Thyroid gland (tissue), 4 donors: ENCODE measurements around the gene SAP30BP. TPM values are rescaled to one million over a fixed set of nuclear protein-coding genes. Genes with fewer than 3 reads are reported as not detected.

Experiments
- DNase-seq, 2 donors: peaks; one replicate each; pipeline ENCODE4 v3.0.0-alpha.2; 2019
- H3K27ac ChIP-seq, 3 donors: fragments of 200-600 bp; sonication (generic); 1 replicate in 2 of 3; 2 replicates in 1 of 3; pipeline ENCODE4 v1.5.1; 2016 to 2019; ENCODE audit warnings: mild to moderate bottlenecking in 1 of 3, moderate library complexity in 1 of 3
- H3K27me3 ChIP-seq: fragments of 200-600 bp; sonication (generic); one replicate; pipeline ENCODE4 v1.5.1; 2019
- H3K36me3 ChIP-seq, 2 donors: fragments of 200-600 bp; sonication (generic); one replicate each; pipeline ENCODE4 v1.5.1; 2016 to 2019
- H3K4me1 ChIP-seq, 2 donors: fragments of 200-600 bp; sonication (generic); one replicate each; pipeline ENCODE4 v1.5.1; 2017 to 2019
- H3K4me3 ChIP-seq, 3 donors: fragments of 200-600 bp; sonication (generic); replicated peaks in 1 of 3; 1 replicate in 2 of 3; 2 replicates in 1 of 3; pipeline ENCODE4 v1.5.1; 2016; ENCODE audit warnings: mild to moderate bottlenecking in 1 of 3
- H3K9me3 ChIP-seq: fragments of 200-600 bp; sonication (generic); one replicate; pipeline ENCODE4 v1.5.1; 2017
- POLR2A ChIP-seq, 2 donors: fragments of 450-650 bp; IDR thresholded peaks; one replicate each; pipeline ENCODE4 v1.6.1; 2017; ENCODE audit warnings: antibody characterized with exemption in 2 of 2, mild to moderate bottlenecking in 2 of 2, moderate library complexity in 1 of 2
- WGBS, 2 donors: methylation state at CpG; one replicate each; pipeline ENCODE4 v1.1.5; 2017; 5-methylcytosine and 5-hydroxymethylcytosine counted together
- intact Hi-C: fragments of 100-400 bp; cut with DNase I; formaldehyde crosslinking; loops from one replicate; pipeline ENCODE4 v1.15.1; 2023
- total RNA-seq, 4 donors: library from RNA; depleted of rRNA; stranded (reverse); fragments of >200 nt; gene quantifications; one replicate each; pipeline ENCODE4 v1.2.3, GENCODE V29; 2016
- TF ChIP-seq, protein P1 (sequence below), 6 experiments: fragments of 200-600 bp in 3 of 6; fragments of 450-650 bp in 3 of 6; sonication (generic) in 3 of 6; IDR thresholded peaks; one replicate each; pipeline ENCODE4 v1.5.1; 2016 to 2019; ENCODE audit warnings: antibody characterized with exemption in 6 of 6, mild to moderate bottlenecking in 2 of 6, inconsistent platforms in 1 of 6, moderate library complexity in 1 of 6

SAP30BP gene
- total RNA-seq, 4 donors from 2014 or later = 52.5 to 83.6 (median 72.7) TPM

DNA sequence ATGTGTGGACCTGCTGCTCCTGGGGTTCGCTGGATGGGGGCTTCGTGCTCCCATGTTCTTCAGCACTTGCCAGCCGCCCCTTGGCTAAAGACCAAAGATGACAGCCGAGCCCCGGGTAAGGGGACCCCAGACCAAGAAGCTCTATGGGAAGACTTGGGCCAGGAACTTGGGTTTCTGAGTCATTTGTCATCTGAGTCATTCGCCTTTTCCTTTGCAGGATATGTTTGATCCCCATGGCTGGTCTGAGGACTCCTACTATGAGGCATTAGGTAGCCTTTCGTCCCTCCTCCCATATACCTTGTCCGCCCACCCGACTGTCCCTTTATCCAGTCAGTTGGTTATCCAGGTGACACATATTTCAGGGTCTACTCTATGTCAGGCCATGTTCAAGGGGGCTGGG is 36.5 kb downstream of the SAP30BP start:
- H3K36me3 ChIP-seq = peaks cover 67 to 68% of the 10 kb centered on the region in 2 donors
- TF ChIP-seq, protein P1, sequence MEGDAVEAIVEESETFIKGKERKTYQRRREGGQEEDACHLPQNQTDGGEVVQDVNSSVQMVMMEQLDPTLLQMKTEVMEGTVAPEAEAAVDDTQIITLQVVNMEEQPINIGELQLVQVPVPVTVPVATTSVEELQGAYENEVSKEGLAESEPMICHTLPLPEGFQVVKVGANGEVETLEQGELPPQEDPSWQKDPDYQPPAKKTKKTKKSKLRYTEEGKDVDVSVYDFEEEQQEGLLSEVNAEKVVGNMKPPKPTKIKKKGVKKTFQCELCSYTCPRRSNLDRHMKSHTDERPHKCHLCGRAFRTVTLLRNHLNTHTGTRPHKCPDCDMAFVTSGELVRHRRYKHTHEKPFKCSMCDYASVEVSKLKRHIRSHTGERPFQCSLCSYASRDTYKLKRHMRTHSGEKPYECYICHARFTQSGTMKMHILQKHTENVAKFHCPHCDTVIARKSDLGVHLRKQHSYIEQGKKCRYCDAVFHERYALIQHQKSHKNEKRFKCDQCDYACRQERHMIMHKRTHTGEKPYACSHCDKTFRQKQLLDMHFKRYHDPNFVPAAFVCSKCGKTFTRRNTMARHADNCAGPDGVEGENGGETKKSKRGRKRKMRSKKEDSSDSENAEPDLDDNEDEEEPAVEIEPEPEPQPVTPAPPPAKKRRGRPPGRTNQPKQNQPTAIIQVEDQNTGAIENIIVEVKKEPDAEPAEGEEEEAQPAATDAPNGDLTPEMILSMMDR (IDR thresholded peaks at IDR 0.05) = no peak
- H3K9me3 ChIP-seq = no peaks in the 10 kb centered on the region
- H3K4me3 ChIP-seq = no peak overlapping the region
- no peak overlapping the region for H3K27ac ChIP-seq
- no peak for DNase-seq
- WGBS, 2 donors = 95 to 96% methylated on average over 7 to 8 of the region's 9 CpGs
- intact Hi-C loops = no loop called here
- no peaks in the 10 kb centered on the region for H3K27me3 ChIP-seq
- peaks cover 0 to 16% of the 10 kb centered on the region in 2 donors for H3K4me1 ChIP-seq

DNA sequence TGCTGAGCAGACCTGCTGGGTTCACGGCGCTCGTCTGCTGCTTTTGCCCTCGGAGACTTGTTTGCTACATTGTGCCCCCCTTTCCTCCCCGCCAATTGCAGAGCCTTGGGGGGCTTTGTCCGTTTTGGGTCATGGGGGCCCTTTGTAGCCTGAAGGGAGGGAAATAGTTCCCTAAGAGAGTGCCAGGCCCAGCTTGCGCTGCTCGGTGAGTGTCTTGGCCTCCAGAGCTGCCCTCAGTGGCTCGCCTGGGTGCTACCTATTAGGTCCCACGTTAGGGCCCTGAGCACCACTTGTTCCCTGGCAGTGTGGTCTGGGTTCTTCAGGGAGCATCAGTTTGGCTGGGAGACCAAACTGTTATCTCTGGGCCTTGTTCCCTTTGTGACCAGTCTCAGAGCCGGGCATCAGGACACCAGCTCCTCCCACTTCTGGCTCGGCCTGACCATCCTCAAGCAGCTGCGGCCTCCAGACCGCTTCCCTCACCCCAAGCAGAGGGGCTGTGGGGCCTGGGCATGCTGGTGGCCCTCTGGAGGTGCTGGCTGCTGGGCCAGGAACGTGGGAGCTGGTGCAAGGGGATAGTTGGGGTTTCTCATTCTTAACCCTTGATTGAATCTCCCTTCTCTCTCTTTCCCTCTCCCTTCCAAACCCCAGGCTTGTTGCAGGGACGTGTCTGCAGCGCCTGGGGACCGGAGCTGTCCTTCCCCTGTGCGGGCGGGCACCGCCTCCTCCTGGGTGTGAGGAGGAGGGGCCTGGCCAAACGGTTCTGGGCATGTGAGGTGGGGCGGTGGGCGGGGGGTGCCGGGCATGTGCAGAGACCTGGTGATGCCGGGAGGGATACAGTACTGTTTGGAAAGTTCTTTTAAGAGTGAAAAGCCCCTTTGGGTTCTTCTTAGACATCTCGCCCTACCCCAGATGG is 38.1 kb downstream of the SAP30BP start:
- intact Hi-C loops = no loop called here

DNA sequence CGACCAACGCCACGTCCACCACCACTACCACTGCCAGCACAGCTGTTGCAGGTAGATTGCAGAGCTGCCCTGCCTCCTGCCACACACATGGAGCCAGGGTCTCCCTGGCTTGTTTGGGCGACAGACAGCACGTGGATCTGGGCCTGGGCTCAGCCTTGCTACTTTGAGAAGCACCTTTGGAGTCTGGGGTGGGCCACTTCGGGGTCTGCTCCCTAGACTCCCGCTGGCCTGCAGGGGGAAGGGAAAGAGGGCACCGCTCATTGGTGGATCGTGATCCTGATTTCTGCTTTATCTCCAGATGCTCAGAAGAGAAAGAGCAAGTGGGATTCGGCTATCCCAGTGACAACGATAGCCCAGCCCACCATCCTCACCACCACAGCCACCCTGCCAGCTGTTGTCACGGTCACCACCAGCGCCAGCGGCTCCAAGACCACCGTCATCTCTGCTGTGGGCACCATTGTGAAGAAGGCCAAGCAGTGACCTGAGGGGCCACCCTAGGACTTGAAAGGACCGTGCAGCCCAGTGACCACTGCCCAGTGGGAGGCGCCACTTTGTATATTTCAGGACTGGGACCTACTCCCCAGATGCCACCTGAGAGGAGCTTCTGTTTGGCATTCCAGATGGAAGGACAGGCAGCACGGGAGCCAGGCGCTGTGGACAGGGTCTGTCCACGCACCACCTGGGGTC is 39.0 kb downstream of the SAP30BP start:
- no peaks in the 10 kb centered on the region for H3K27me3 ChIP-seq
- H3K27ac ChIP-seq = peak overlapping the region in 1 of 3 donors; percentile 36
- intact Hi-C loops = no loop called here
- peaks cover 52 to 54% of the 10 kb centered on the region in 2 donors for H3K36me3 ChIP-seq
- no peak overlapping the region for H3K4me3 ChIP-seq
- TF ChIP-seq POLR2A (IDR thresholded peaks at IDR 0.05) = no peak
- TF ChIP-seq, protein P1 (IDR thresholded peaks at IDR 0.05) = no peak
- H3K4me1 ChIP-seq = peaks cover 0 to 16% of the 10 kb centered on the region in 2 donors
- no peak for DNase-seq
- no peaks in the 10 kb centered on the region for H3K9me3 ChIP-seq
- whole genome bisulfite sequencing, 2 donors = 91 to 94% methylated on average over 7 to 15 of the region's 20 CpGs

More for the DNA sequence above, 38.1 kb downstream of the SAP30BP start:
- H3K36me3 ChIP-seq = peaks cover 62 to 64% of the 10 kb centered on the region in 2 donors
- peaks cover 0 to 16% of the 10 kb centered on the region in 2 donors for H3K4me1 ChIP-seq
- no peak for DNase-seq
- 88 to 90% methylated on average over 20 to 23 of the region's 27 CpGs for WGBS, 2 donors
- no peak for TF ChIP-seq POLR2A (IDR thresholded peaks at IDR 0.05)
- TF ChIP-seq, protein P1 (IDR thresholded peaks at IDR 0.05) = no peak
- H3K27me3 ChIP-seq = no peaks in the 10 kb centered on the region
- H3K4me3 ChIP-seq = no peak overlapping the region
- no peak overlapping the region for H3K27ac ChIP-seq
- H3K9me3 ChIP-seq = no peaks in the 10 kb centered on the region

DNA sequence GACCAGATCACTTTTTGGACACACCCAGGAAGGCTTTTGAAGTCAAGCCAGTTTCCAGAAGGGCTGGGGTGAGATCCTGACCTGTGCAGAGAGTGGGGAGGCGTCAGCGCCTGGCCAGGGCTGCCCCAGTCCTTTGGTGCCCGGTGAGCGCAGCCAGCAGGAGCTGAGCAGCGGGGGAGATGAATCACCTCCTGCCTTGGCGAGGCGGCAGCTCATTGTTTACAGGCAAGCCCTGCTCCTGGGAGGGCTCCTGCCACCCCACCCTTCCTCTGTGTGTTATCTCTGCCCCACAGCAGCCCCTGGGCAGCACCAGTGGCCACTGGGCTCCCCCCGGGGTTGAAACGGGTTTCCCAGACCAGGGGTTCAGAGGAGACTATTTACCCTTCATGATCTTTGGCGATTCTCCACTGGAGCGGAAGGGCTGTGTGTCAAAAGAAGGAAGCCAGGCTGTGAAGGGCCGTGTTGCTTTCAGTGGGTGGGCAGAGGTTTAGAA is 40.0 kb downstream of the SAP30BP start:
- intact Hi-C loops = no loop called here
- Histone ChIP-seq H3K4me3 (no peak overlapping the region), H3K4me1 (peaks cover 0 to 16% of the 10 kb centered on the region in 2 donors), H3K9me3 (no peaks in the 10 kb centered on the region), H3K27ac (peak overlapping the region in 1 of 3 donors; percentile 36), H3K27me3 (no peaks in the 10 kb centered on the region), H3K36me3 (peaks cover 43 to 45% of the 10 kb centered on the region in 2 donors)
- WGBS, 2 donors = 78 to 86% methylated on average over 7 to 9 of the region's 12 CpGs
- DNase-seq = peak; percentile 41
- no peak for TF ChIP-seq POLR2A (IDR thresholded peaks at IDR 0.05)
- TF ChIP-seq, protein P1 (IDR thresholded peaks at IDR 0.05) = no peak
